SKM-1 treated with dmso at 0.1 percent for 144 hours (cell line): ENCODE data around the gene SACM1L.

Experiments
- DNase-seq: peaks from one replicate; lab custom pipeline; 2025; ENCODE audit not compliant: unreplicated experiment; lab: John Stamatoyannopoulos, UW

The SACM1L gene, protein sequence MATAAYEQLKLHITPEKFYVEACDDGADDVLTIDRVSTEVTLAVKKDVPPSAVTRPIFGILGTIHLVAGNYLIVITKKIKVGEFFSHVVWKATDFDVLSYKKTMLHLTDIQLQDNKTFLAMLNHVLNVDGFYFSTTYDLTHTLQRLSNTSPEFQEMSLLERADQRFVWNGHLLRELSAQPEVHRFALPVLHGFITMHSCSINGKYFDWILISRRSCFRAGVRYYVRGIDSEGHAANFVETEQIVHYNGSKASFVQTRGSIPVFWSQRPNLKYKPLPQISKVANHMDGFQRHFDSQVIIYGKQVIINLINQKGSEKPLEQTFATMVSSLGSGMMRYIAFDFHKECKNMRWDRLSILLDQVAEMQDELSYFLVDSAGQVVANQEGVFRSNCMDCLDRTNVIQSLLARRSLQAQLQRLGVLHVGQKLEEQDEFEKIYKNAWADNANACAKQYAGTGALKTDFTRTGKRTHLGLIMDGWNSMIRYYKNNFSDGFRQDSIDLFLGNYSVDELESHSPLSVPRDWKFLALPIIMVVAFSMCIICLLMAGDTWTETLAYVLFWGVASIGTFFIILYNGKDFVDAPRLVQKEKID

DNA sequence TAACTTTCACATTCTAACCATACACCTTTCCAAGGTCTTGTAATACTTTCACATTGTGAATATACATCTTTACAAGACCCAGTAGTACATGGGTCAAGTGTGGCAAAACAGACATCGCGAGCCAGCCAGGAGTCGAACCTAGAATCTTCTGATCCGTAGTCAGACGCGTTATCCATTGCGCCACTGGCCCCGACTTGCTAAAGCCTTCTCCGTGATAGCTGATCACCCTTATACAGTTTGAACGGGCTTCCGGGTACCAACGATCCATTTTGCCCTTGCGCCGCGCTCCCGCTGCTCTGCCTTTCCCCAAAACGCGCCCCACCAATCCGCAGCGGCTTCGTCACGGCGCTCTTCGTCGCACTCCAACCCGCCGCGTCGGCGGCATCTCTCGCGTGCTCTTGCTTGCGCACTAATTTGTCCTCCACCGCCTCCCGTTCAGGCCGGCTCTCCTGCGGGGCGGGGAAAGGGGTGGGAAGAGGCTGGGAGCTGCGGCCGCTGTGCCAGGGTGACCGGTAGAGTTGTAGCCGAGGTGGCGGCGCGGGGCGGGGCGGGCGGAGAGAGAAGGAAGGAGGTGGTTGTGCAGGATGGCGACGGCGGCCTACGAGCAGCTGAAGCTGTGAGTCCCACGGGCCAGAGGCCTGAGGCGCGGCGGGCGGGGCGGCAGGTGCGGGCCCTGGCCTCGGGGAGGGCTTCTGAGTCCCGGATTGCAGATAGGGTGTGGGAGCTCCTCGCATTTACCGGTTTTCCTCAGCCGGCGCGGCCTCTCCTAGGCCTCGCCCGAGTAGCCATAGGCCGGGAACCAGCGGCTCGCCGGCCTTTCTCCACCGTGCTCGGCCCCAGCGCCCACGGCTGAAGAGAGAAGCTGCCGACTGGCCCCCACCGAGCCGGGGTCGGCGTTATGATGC, at the start of gene SACM1L:
TSS of gene SACM1L (plus strand) at position 515 of the 905 bp plus-strand sequence. CDS start at position 585, 70 bp downstream.
- peak; percentile 99 for DNase-seq

DNA sequence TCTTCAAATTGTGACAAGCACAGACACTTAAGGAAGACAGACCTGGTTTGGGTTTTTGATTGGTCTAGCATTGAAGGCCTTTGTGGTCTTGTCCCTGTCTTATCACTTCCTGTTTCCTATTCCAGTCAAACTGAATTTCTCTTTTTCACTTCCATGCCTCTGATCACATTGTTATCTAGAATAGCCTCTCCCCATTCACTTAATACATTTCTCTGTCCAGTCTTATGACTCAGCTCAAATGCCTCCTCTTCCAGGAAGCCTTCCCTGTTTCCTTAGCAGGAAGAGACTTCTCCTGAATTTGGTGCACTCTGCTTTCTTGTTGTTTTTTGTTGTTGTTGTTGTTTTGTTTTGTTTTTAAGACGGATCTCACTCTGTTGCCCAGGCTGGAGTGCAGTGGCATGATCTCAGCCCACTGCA, 49.1 kb upstream of the SACM1L start:
- DNase-seq: peak; percentile 38

DNA sequence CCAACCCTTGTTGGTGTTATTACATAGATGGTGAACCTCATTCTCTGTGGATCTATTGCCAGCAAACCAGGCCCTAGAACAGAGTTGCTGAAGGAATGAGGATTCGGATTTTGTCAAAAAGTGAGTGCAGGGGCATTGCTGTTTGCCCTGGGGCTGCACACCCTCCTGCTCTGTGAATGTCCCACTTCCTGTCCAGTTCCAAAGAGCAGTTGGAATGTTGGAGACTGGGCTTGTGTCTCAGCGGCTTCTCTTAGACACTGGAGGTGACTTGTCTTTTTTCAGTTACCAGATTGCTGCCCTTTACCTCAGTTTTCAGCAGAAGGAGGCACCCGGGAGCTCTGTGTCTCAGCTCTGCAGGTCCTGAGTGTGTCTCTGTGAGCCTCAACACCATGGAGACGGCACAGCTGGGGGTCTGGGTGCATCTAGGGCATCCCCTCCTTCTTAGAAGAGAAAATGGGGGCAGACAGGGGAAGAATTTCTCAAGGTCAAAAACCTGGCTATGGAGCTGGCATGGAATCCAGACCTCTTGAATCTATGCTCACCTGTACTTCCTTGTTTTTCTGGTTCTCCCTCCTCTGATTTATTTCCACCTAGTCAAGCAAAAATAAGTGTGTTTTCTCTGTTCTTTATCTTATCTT, 48.4 kb upstream of the SACM1L start:
- DNase-seq: no peak

DNA sequence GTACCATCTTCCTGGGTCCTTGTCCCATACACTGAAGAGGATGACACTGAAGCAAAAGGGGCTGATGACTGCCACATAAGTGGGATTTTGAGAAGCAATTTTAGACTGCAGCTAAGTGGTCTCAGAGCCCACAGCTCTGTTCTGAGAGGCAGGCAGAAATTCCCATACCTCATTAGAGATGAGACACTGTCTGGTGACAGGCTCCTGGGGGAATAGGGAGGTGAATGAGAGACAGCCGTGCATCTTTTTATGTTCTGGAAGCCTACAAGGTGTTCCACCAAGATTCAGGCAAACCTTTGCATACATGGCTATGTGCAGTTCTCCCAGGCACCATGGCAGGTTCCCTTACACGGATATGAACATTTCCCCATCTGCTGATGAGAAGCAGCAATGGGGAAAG, 47.4 kb upstream of the SACM1L start:
- DNase-seq: no peak

DNA sequence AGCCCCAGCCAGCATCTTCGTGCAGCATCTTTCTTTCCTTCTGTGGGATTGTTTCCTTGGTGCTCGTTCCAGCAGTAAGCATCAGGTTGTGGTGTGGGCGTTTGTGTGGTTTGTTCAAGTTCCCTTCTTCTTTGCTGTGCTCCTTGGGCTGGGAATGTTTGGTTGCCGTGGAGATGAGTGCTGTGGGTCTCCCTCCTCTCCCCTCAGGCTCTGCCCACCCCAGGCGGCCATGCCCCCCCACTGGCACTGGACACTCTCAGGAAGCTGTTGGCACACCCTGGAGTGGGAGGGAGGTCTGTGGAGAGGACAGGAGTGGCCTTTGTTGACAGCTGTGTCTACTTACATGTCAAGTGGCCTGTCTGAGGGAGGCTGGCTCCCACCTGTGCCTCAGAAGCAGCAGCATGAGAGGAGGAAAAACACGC, 46.5 kb upstream of the SACM1L start:
- no peak for DNase-seq

DNA sequence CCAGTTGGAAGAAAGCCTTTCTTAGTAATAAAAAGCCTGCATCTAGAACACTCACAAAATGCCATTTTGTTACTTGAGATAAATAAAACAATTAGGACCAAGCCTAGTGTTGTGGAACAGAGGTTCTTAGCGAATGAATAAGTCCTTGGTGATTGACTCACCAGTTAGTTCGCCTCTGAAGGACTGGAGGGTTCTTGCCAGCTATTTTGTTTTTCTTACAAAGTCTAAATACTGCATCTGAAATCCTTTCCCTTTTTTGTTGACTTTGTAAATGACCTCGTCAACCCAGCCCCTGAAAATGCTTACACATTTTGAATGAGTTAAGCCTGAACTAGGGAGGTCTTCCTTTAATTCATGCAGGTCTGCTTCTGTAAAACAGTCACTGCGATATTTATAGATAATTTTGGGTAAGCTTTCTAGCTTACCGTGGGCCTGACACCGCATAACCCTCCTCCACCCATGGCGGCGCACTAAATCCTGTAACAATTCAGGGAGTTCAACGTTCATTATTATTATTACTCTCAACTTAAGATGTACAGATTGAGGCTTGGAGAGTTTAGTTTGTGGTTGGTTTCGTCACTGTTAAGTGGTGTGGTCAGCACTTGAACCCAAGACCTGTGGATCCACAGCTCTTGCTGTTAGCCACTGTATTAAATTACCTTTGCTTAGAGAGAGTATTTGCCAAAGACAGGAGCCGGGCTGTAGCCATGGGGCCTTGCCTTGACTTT, 45.0 kb upstream of the SACM1L start:
- no peak for DNase-seq

DNA sequence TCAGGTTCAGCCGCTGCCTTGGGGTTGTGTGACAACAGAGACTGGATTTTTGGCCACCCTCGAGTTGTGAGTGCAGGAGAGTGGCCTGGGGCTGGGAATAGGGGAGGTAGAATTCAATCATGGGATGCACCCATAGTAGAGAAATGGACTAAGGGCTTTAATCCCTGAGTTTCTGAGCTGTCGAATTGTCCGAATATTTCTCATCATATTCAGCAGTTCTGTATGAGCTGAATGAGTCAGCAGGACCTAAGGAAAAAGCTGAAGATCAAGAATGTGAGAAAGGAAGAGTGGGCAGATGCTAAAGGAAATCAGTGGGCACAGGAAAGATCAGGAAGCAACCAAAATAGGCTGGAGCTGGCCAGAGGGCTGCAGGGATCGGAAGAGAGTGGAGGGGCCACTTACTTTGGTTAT, 44.4 kb upstream of the SACM1L start:
- no peak for DNase-seq

DNA sequence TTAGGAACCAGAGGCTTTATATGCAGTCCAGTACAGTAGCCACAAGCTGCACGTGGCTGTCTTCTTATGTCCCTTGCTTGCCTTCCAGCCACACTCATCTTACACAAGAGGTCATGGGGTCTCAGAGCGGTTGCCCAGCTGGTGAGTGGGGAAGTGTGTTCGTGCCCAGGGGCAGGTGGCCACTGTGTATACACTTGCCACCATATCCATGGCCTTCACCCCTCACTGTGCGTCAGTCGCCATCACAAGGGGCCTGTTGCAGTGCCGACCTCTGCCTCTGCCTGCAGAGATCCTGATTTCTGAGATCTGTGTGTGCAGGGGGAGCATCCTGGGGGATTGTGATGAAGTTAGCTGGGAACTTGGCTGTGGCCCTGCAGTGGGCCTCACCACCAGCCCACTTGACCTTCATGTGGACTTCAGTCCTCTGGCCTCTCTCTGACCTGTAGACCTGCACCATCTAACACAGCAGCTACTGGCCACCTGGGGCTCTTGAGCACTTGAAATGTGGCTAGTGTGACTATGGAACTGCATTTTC, 43.1 kb upstream of the SACM1L start:
- no peak for DNase-seq

DNA sequence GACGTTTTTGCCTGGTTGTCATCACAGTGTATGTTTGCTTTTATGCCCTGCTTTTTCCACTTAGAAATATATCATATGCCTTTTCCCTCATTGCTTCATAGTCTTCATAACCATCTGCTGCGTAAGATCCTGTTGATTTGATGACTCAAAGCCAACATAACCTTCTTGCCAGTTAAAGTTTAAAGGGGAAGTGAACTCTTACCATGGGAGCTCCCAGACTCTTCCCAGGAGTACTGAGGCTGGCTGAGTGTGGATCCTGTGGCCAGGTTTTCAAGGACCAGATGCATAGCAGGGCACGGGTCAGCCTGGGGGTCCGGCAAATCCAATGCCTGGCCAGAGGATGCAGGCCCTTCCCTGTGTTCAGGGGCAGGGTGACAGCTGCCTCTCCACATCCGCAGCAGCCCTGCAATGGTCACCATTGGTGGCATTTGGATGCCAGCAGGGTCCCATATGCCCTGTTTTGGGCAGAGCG, 42.0 kb upstream of the SACM1L start:
- DNase-seq: peak; percentile 78

DNA sequence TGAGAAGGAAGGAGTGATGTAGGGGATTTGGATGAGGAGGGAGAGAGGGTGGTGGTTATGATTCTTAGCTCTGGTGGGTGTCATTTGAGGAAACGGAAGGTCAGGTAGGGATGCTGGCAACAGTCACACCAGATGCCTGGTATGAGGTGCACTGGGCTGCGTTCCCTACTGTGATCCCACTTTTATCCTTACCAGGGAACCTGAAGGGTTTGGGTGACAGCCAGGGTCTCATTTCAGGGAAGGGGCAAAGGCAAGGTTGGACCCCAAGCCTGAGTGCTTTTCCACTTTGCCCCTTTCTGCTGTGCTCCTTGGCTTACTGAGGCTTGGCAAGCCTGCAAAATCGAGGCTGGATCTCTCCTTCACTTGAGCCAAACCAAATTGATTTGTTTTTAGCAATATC, 36.0 kb upstream of the SACM1L start:
- DNase-seq: no peak

DNA sequence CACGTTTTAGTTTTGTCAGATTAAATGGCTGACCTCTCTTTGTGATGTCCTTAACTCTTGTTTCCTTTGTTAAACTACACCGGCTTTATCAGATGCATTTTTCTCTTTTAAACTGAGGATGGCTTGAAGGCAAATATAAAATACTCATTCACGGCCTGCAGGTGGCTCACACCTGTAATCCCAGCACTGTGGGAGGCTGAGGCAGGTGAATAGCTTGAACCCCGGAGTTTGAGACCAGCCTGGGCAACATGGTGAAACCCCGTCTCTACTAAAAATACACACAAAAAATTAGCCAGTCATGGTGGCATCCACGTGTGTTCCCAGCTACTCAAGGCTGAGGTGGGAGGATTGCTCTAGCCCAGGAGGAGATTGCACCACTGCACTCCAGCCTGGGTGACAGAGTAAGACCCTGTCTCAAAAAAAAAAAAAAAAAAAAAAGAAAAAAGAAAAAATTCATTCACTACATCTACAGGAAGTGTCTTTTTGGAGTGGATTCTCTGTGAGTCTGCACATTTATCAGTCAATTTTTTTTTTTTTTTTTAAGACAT, 34.7 kb upstream of the SACM1L start:
- no peak for DNase-seq

DNA sequence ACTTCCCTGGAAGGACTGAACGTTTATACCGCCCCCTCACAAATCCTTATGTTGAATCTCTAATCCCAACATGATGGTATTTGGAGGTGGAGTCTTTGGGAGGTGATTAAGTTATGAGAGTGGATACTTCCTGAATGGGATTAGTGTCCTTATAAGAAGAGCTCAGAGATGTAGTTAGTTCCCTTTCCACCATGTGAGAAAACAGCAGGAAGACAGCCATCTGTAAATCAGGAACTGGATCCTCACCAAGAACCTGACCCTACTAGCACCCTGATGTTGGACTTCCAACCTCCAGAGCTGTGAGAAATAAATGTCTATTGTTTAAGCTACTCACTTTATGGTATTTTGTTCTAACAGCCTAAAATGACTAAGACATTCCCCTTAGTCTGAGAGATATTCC, 33.3 kb upstream of the SACM1L start:
- DNase-seq: no peak

DNA sequence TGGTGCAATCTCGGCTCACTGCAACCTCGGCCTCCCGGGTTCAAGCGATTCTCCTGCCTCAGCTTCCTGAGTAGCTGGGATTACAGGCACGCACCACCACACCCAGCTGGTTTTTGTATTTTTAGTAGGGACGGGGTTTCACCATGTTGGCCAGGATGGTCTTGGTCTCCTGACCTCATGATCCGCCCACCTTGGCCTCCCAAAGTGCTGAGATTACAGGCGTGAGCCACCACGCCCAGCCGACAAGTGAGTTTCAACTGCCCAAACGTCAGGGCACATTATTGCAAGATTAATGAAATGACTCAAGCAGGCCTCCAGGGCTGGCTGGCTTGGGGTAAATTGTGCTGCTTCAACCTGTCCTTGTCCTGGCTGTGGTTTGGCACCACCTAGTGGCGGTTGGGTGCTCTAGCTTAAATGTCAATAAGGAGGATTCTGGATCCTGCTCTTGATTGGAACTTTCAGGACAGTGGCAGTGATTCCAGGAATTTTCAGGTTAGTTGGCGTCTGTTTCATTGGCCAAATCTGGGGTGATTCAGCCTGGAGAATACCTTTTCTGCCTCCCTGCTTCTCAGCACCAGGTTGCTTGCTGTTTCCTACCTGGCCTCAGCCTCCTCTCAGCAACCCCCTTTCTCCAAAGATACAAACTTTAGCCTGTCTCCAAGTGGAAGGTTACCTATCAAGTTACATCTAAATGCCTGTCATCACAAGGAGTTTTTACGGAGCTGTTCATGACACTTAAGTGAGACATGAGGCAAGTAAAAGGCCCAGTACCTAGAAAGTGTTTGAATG, 32.4 kb upstream of the SACM1L start:
- peak; percentile 79 for DNase-seq

DNA sequence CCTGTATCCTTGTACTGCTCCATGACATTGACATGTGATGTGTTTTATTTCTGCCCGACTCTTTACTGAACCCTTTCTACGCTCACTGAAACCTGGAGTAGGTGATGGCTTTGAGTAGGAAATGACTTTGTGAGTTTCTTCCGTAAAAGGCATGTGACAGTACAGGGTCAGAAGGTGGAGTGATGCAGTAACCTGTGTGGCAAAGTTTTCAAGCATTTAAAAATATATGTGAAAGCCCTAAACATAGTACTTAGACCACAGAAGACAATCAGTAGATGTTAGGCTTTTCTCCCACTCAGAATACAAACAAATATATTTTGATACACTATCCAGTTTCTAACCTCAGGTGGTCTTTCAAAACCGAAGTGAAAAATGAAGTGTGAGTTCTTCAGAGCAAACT, 31.3 kb upstream of the SACM1L start:
- no peak for DNase-seq

DNA sequence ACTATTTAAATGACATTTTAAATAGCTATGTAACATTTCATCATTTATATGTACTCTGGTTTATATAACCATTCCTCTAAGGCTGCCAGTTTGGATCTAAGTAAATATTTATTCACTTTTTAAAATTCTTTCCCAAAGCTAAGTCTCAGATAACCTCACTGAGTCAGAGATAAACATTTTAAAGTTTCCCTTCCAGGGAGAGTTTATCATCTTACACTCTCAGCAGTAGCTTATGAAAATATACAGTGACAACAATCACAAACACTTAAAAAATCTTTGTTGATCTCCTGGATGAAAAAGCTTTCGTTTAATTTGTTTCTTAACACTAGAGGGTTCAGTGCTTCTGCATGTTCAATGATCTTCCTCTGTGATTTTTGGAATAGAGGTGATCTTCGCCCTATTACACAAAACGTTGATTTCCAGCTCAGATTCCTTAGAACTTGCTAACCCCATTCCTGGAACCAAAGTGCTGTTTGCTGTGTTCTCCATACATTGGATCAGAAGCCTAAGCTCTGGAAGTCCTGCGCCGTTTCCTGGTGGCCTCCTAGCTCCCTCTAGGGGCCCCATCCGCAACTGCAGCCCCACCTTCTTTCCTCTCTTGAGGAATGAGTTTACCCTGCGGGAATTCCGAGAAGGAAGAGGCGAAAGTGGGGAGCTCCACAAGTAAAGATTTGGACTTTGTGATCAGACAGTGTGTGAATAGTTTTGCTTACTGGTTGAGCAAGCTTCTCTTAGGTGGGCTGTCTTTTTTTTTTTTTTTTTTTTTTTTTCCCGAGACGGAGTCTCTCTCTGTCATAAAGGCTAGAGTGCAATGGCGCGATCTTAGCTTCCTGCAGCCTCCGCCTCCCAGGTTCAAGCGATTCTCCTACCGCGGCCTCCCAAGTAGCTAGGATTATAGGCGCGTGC, 29.3 kb upstream of the SACM1L start:
- no peak for DNase-seq

DNA sequence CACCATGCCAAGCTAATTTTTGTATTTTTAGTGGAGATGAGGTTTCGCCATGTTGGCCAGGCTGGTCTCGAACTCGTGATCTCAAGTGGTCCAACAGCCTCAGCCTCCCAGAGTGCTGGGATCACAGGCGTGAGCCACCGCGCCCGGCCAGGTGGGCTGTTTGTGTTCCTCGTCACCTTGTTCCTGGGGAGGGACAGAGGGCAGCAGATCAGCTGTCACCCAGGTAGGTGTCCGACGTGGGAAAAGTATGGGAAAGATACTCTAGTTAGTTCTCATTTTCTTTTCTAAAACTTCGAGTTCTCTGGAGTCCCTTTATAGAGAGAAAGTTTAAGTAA, 28.7 kb upstream of the SACM1L start:
- DNase-seq: no peak

DNA sequence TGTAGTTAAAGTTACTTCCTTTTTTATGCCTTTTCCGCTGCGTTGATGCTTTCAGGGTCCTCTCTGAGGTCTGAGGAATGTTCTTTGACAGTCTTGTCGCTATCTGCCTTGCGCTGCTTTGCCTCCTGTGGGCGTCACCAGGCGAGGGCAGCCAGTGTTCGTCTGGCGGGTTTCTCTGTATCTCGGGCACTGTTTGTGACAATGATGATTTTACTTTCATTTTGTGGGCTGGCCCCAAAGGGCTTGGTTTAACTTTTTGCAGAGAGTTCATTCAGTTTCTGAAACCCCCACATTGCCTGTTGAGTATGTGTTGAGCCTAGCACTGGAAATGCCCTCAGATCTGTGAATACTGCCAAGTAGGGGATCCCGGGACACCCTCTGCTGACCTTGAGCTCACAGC, 24.6 kb upstream of the SACM1L start:
- DNase-seq: no peak

DNA sequence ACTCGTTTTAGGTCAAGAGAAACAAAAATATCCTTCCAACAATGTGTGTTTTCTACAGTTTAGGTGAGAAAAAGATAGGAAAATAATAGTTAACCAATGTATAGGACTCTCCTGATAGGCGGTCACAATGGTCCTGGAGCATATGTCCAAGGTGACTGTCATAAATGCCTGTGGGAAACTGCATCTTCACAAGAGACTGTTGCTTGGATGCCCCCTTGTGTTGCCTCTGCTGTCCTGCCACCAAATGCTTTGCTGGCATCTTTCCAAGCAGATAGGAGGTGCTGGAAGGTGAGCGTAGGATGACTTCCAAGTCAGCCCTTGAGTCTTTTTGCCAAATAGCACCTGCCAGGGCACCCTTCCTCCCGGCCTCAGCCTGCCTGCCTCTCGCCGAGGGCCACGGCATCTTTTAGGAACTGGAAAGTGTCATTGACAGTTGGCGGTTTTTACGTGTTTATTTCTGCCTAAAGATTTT, 24.1 kb upstream of the SACM1L start:
- DNase-seq: peak; percentile 36
